ENCODE results near the gene SPON1.

DNA sequence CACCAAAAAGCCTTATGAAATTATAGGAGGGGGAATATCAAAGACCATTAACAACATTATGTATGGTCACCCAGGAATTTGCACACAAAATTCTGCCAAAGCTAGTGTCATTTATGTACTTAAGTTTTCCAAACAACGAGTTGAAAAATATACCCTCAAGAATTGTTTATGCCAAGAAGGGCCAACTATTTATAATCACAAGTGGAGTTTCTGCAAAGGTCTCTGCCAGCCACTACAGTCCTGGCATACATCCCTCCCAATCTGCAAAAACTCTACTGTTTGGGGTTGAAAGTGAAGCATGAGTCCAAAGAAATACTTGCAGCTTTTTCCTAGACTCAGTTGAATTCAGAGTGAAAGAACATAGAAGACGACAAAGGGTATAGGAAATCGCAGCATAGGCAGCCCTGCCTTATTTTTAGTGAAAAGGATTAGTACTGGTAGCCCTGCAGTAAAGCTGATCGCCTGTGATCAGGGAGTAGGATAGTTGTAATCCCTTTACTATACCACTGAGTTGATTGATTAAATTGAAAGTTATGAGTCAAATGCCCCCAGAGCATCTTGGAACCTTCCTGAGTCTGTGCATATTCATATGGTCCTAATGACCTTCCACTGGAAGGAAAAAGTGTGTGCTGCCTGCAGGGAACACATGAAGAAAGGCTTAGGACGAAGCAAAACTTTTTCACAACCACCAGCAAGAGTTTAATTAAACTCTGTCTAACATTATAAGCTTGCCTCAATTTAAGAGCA lies 144.0 kb downstream of the SPON1 start:
- TF ChIP-seq, protein P1, sequence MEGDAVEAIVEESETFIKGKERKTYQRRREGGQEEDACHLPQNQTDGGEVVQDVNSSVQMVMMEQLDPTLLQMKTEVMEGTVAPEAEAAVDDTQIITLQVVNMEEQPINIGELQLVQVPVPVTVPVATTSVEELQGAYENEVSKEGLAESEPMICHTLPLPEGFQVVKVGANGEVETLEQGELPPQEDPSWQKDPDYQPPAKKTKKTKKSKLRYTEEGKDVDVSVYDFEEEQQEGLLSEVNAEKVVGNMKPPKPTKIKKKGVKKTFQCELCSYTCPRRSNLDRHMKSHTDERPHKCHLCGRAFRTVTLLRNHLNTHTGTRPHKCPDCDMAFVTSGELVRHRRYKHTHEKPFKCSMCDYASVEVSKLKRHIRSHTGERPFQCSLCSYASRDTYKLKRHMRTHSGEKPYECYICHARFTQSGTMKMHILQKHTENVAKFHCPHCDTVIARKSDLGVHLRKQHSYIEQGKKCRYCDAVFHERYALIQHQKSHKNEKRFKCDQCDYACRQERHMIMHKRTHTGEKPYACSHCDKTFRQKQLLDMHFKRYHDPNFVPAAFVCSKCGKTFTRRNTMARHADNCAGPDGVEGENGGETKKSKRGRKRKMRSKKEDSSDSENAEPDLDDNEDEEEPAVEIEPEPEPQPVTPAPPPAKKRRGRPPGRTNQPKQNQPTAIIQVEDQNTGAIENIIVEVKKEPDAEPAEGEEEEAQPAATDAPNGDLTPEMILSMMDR (IDR thresholded peaks at IDR 0.05): no peak
- no peak for TF ChIP-seq POLR2A (IDR thresholded peaks at IDR 0.05)
